ENCODE results near the gene NFKBIB. TPM values are rescaled to one million over a fixed set of nuclear protein-coding genes. Genes with fewer than 3 reads are reported as not detected.

NFKBIB gene
- total and polyA plus RNA-seq, 7 donors = 13.8 to 63.9 (median 20.2) TPM

DNA sequence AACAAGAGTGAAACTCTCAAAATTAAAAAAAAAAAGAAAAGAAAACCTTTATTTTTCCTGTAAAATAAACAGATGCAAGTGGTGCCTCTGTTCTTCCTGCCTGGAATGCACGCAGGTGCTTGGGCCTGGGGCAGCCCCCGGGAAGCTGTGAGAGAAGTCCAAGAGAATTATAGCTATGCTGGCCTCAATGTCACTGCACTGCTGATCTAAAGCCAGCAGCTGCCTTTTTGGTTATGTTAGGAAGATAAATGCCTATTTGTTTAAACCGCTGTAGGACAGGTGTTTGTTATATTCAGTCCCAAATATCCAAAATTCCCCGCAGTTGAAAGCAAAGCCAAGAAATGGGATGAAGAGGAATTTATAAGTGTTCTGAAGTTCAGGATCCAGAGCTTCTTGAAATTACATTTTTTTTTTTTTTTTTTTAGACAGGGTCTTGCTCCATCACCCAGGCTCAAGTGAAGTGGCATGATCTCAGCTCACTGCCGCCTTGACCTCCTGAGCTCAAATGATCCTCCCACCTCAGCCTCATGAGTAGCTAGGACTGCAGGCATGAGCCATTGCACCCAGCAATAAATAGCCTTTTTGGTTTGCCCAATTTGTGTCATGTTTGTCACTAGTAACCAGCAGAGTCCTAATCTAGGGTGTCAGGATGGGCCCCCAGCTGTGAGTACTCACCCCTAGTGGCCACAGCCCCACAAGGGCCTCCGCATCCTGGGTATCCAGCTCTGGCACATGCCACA lies 23.9 kb upstream of the NFKBIB start:
- DNase-seq = no peak
- Histone ChIP-seq H3K27ac (no peak overlapping the region), H3K4me3 (no peak overlapping the region), H3K4me1 (no peaks in the 10 kb centered on the region), H3K9me3 (no peaks in the 10 kb centered on the region), H3K36me3 (peaks cover 0 to 17% (median 10%) of the 10 kb centered on the region in 4 donors), H3K27me3 (no peaks in the 10 kb centered on the region)
- intact Hi-C loops (cut with DNase I) = no loop called here
- WGBS, 2 donors = 84 to 93% methylated on average over 6 of the region's 6 CpGs
- TF ChIP-seq, protein P1, sequence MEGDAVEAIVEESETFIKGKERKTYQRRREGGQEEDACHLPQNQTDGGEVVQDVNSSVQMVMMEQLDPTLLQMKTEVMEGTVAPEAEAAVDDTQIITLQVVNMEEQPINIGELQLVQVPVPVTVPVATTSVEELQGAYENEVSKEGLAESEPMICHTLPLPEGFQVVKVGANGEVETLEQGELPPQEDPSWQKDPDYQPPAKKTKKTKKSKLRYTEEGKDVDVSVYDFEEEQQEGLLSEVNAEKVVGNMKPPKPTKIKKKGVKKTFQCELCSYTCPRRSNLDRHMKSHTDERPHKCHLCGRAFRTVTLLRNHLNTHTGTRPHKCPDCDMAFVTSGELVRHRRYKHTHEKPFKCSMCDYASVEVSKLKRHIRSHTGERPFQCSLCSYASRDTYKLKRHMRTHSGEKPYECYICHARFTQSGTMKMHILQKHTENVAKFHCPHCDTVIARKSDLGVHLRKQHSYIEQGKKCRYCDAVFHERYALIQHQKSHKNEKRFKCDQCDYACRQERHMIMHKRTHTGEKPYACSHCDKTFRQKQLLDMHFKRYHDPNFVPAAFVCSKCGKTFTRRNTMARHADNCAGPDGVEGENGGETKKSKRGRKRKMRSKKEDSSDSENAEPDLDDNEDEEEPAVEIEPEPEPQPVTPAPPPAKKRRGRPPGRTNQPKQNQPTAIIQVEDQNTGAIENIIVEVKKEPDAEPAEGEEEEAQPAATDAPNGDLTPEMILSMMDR (IDR thresholded peaks at IDR 0.05) = no peak
- no peak for TF ChIP-seq EP300 (IDR thresholded peaks at IDR 0.05)

GRCh38 chr19:38877781-38878574 lies 21.8 kb upstream of the NFKBIB start, which contains the start of gene RINL:
TSS of gene RINL (minus strand) at chr19:38878275. CDS start at chr19:38876742, 1,533 bp downstream.
- DNase-seq = no peak
- Histone ChIP-seq H3K4me1 (no peaks in the 10 kb centered on the region), H3K36me3 (peaks cover 7 to 38% (median 25%) of the 10 kb centered on the region in 4 donors), H3K4me3 (no peak within 1 kb of the TSS), H3K27ac (peak within 1 kb of the TSS in 3 of 4 donors; percentile 16 to 31 (median 28)), H3K27me3 (no peaks in the 10 kb centered on the region), H3K9me3 (no peaks in the 10 kb centered on the region)
- intact Hi-C loops (cut with DNase I) = no loop called here
- TF ChIP-seq POLR2AphosphoS5 (IDR thresholded peaks at IDR 0.05) (no peak), POLR2A (IDR thresholded peaks at IDR 0.05) (no peak), EP300 (IDR thresholded peaks at IDR 0.05) (no peak)
- TF ChIP-seq, protein P1 (IDR thresholded peaks at IDR 0.05) = no peak
- 11 to 27% methylated on average over 11 of the region's 11 CpGs for WGBS, 2 donors

DNA sequence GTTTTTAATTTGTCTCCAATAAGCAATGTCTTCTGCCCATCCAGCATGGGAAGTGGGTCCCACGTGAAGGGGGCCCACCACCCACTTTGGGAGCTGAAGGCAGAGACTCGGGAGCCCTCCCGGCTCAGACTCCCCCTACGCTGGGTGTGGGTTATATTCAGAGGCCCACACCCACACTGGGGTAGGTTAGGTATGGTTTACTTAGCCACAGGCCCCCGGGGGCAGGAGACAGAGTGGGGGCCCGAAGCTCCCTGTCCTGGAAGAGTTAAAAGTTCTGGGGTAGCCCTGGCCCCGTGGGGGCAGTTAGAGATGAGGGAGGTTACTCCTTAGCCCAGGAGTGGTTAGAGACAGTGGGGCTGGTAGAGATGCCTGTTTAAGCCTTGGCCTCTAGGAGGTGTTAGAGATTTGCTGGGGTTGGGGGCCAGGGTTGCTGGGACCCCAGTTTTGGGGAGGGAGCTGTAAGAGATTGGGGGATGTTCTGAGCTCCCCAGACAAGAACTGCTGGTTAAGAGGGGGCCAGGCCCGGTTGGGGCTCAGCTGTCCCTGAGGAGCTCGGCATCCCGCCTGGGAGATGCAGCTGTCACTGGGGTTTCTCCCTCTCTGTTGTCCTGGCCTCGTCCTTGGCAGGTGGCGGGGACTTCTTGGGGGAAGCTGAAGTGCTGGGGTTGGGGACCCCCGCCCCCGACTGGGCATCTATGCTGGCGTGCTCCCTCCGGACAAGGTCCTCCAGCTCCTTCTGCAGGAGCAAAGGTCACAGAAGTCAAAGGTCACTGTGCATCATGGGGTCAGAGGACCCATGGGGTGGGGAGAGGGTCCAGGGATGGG lies 21.0 kb upstream of the NFKBIB start:
- Histone ChIP-seq H3K36me3 (peaks cover 13 to 45% (median 25%) of the 10 kb centered on the region in 4 donors), H3K27ac (peak overlapping the region in 3 of 4 donors; percentile 16 to 31 (median 28)), H3K27me3 (no peaks in the 10 kb centered on the region), H3K9me3 (no peaks in the 10 kb centered on the region), H3K4me3 (no peak overlapping the region), H3K4me1 (no peaks in the 10 kb centered on the region)
- intact Hi-C loops (cut with DNase I) = no loop called here
- no peak for DNase-seq
- WGBS, 2 donors = 64 to 80% methylated on average over 16 of the region's 16 CpGs
- TF ChIP-seq POLR2A (IDR thresholded peaks at IDR 0.05) (no peak), POLR2AphosphoS5 (IDR thresholded peaks at IDR 0.05) (no peak)
- TF ChIP-seq, protein P1 (IDR thresholded peaks at IDR 0.05) = no peak

DNA sequence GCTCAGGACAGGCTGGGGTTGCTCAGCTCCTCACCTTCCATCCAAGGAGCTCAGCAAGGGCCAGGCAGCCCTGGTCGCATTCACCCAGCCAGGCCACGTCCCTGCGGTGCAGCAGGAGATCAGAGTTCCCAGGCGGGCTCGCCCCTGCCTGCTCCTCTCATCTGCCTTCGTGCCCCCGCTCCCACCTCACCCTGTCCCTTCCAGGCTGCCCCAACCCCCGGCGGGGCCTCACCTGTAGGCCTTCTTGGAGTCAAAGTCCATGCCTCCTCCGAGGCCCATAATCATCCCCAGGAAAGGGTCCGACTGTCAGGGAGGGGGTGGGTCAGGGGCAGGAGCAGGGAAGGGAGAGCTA lies 20.4 kb upstream of the NFKBIB start:
- Histone ChIP-seq H3K27me3 (no peaks in the 10 kb centered on the region), H3K4me3 (no peak overlapping the region), H3K4me1 (no peaks in the 10 kb centered on the region), H3K9me3 (no peaks in the 10 kb centered on the region), H3K27ac (no peak overlapping the region), H3K36me3 (peaks cover 13 to 51% (median 25%) of the 10 kb centered on the region in 4 donors)
- intact Hi-C loops (cut with DNase I) = no loop called here
- no peak for TF ChIP-seq POLR2AphosphoS5 (IDR thresholded peaks at IDR 0.05)
- TF ChIP-seq, protein P1 (IDR thresholded peaks at IDR 0.05) = no peak
- no peak for TF ChIP-seq POLR2A (IDR thresholded peaks at IDR 0.05)
- no peak for TF ChIP-seq EP300 (IDR thresholded peaks at IDR 0.05)
- 61 to 82% methylated on average over 11 of the region's 11 CpGs for WGBS, 2 donors
- no peak for DNase-seq
